ENCODE data around the gene PLA2G12A.

- TF ChIP-seq NFE2L2 (conservative IDR thresholded peaks at IDR 0.05; ENCODE audit: low read length), result no peak
- TF ChIP-seq POLR2A (IDR thresholded peaks at IDR 0.05; ENCODE audit: low read length), result no peak
- no peak for TF ChIP-seq CTCF (IDR thresholded peaks at IDR 0.05)
- no peak for TF ChIP-seq CHD2 (IDR thresholded peaks at IDR 0.05; ENCODE audit: low read length, partially characterized antibody)
- TF ChIP-seq MAX (IDR thresholded peaks at IDR 0.05), result no peak
Measured at GRCh38 chr4:109665783-109666485, 63.9 kb downstream of the PLA2G12A start.

Data from A549 (cell line).